Loucy (cell line): Measurements from ENCODE around the gene MBNL2.

Experiments
- H2AFZ ChIP-seq: fragments of 200-600 bp; sonication (generic); 2 replicates; pipeline ENCODE4 v1.6.0; 2016; ENCODE audit warnings: antibody characterized with exemption, mild to moderate bottlenecking, low read length, moderate library complexity
- H3F3A ChIP-seq: fragments of 200-600 bp; 2 replicates; pipeline ENCODE4 v1.6.0; 2016; ENCODE audit warnings: antibody characterized with exemption, low read depth, mild to moderate bottlenecking
- H3K27me3 ChIP-seq: fragments of 200-600 bp; sonication (generic); 2 replicates; pipeline ENCODE4 v1.6.1; 2014; ENCODE audit warnings: low read length, mild to moderate bottlenecking; ENCODE audit not compliant: insufficient read depth, poor library complexity, severe bottlenecking
- H3K36me3 ChIP-seq: fragments of 200-600 bp; sonication (generic); 2 replicates; pipeline ENCODE4 v1.6.1; 2016; ENCODE audit warnings: low read length; ENCODE audit not compliant: insufficient read depth
- H3K4me1 ChIP-seq: fragments of 200-600 bp; sonication (generic); 2 replicates; pipeline ENCODE4 v1.5.1; 2014; ENCODE audit warnings: low read length, mild to moderate bottlenecking; ENCODE audit not compliant: insufficient read depth, poor library complexity, severe bottlenecking
- H3K4me2 ChIP-seq: fragments of 200-600 bp; sonication (generic); 2 replicates; pipeline ENCODE4 v1.6.0; 2014; ENCODE audit warnings: antibody characterized with exemption, low read length, low read depth, mild to moderate bottlenecking; ENCODE audit not compliant: poor library complexity, severe bottlenecking
- H3K4me3 ChIP-seq: fragments of 200-600 bp; sonication (generic); 2 replicates; pipeline ENCODE4 v1.5.1; 2014; ENCODE audit warnings: low read length, mild to moderate bottlenecking, mixed read lengths; ENCODE audit not compliant: poor library complexity, severe bottlenecking
- H3K79me2 ChIP-seq: fragments of 200-600 bp; sonication (generic); 2 replicates; pipeline ENCODE4 v1.6.1; 2014; ENCODE audit warnings: low read length; ENCODE audit not compliant: insufficient read depth
- H3K9ac ChIP-seq: fragments of 200-600 bp; sonication (generic); 2 replicates; pipeline ENCODE4 v1.6.0; 2014; ENCODE audit warnings: mild to moderate bottlenecking, low read depth, low read length, moderate library complexity; ENCODE audit not compliant: poor library complexity, severe bottlenecking
- H3K9me2 ChIP-seq: fragments of 200-600 bp; sonication (generic); replicated peaks from 2 replicates; pipeline ENCODE4 v1.6.1; 2016; ENCODE audit warnings: low read depth, low read length, mixed read lengths
- H3K9me3 ChIP-seq: fragments of 200-600 bp; sonication (generic); 2 replicates; pipeline ENCODE4 v1.6.1; 2014; ENCODE audit warnings: mild to moderate bottlenecking, antibody characterized with exemption, low read length, low read depth; ENCODE audit not compliant: insufficient read depth
- H4K20me1 ChIP-seq: fragments of 200-600 bp; sonication (generic); 2 replicates; pipeline ENCODE4 v1.6.0; 2014; ENCODE audit warnings: antibody characterized with exemption, low read length, mild to moderate bottlenecking; ENCODE audit not compliant: insufficient read depth, poor library complexity, severe bottlenecking
- EZH2phosphoT487 ChIP-seq: fragments of 200-600 bp; IDR thresholded peaks from 2 replicates; pipeline ENCODE4 v1.6.1; 2018; ENCODE audit warnings: antibody characterized with exemption, mild to moderate bottlenecking, moderate library complexity, borderline replicate concordance
- TF ChIP-seq, protein P1 (sequence below): fragments of 200-600 bp; sonication (generic); conservative IDR thresholded peaks from 2 replicates; pipeline ENCODE4 v1.5.1; 2014; ENCODE audit warnings: mild to moderate bottlenecking, antibody characterized with exemption, low read length

Gene MBNL2

GRCh38 chr13:97342936-97343335 lies 120.8 kb downstream of the MBNL2 start:
- H3K9me3 ChIP-seq = no peaks in the 10 kb centered on the region
- no peak overlapping the region for H3K4me2 ChIP-seq
- H2AFZ ChIP-seq = no peak overlapping the region
- TF ChIP-seq, protein P1, sequence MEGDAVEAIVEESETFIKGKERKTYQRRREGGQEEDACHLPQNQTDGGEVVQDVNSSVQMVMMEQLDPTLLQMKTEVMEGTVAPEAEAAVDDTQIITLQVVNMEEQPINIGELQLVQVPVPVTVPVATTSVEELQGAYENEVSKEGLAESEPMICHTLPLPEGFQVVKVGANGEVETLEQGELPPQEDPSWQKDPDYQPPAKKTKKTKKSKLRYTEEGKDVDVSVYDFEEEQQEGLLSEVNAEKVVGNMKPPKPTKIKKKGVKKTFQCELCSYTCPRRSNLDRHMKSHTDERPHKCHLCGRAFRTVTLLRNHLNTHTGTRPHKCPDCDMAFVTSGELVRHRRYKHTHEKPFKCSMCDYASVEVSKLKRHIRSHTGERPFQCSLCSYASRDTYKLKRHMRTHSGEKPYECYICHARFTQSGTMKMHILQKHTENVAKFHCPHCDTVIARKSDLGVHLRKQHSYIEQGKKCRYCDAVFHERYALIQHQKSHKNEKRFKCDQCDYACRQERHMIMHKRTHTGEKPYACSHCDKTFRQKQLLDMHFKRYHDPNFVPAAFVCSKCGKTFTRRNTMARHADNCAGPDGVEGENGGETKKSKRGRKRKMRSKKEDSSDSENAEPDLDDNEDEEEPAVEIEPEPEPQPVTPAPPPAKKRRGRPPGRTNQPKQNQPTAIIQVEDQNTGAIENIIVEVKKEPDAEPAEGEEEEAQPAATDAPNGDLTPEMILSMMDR = no peak
- no peak for TF ChIP-seq EZH2phosphoT487
- H3K9me2 ChIP-seq = no peaks in the 10 kb centered on the region
- no peaks in the 10 kb centered on the region for H3F3A ChIP-seq
- peaks cover 8% of the 10 kb centered on the region; the same call in 1 of the 2 replicates for H3K36me3 ChIP-seq
- no peak overlapping the region for H3K9ac ChIP-seq
- no peaks in the 10 kb centered on the region for H3K79me2 ChIP-seq
- no peaks in the 10 kb centered on the region for H3K27me3 ChIP-seq
- no peak overlapping the region for H3K4me3 ChIP-seq
- no peaks in the 10 kb centered on the region for H4K20me1 ChIP-seq
- H3K4me1 ChIP-seq = no peaks in the 10 kb centered on the region

GRCh38 chr13:97344265-97345175 lies 122.4 kb downstream of the MBNL2 start:
- Histone ChIP-seq H3K79me2 (no peaks in the 10 kb centered on the region), H3F3A (no peaks in the 10 kb centered on the region), H3K4me3 (no peak overlapping the region), H3K9me2 (no peaks in the 10 kb centered on the region), H3K9ac (no peak overlapping the region), H3K4me2 (no peak overlapping the region), H3K9me3 (no peaks in the 10 kb centered on the region), H2AFZ (no peak overlapping the region), H3K27me3 (no peaks in the 10 kb centered on the region), H4K20me1 (no peaks in the 10 kb centered on the region), H3K4me1 (no peaks in the 10 kb centered on the region), H3K36me3 (peaks cover 8% of the 10 kb centered on the region; the same call in 1 of the 2 replicates)
- TF ChIP-seq, protein P1 = peak; percentile 84
- TF ChIP-seq EZH2phosphoT487 = no peak

- no peaks in the 10 kb centered on the region for H4K20me1 ChIP-seq
- no peaks in the 10 kb centered on the region for H3K4me1 ChIP-seq
- H3K79me2 ChIP-seq = no peaks in the 10 kb centered on the region
- H3K36me3 ChIP-seq = peaks cover 13% of the 10 kb centered on the region; the same call in 1 of the 2 replicates
- H3K27me3 ChIP-seq = no peaks in the 10 kb centered on the region
- H3K9me2 ChIP-seq = no peaks in the 10 kb centered on the region
- H3F3A ChIP-seq = no peaks in the 10 kb centered on the region
- H2AFZ ChIP-seq = no peak overlapping the region
- H3K4me3 ChIP-seq = no peak overlapping the region
- no peak overlapping the region for H3K4me2 ChIP-seq
- H3K9ac ChIP-seq = no peak overlapping the region
- no peaks in the 10 kb centered on the region for H3K9me3 ChIP-seq
- no peak for TF ChIP-seq EZH2phosphoT487
- TF ChIP-seq, protein P1 = no peak
Observed at GRCh38 chr13:97346097-97346496, 124.0 kb downstream of the MBNL2 start.
